Measurements from ENCODE around the gene ASPHD2. TPM values are rescaled to one million over a fixed set of nuclear protein-coding genes. Genes with fewer than 3 reads are reported as not detected.

Gene ASPHD2
- total and polyA plus RNA-seq, 2 of the 13 experiments (the other 11 are each of a cell fraction or from before 2014, with no cell fraction given), result 0.04 TPM

GRCh38 chr22:26445577-26446275 lies 16.7 kb downstream of the ASPHD2 start:
- no TSS peak for BruUV-seq (replicated peaks)
- intact Hi-C loops (cut with micrococcal nuclease; ENCODE audit: unreplicated experiment), result no loop called here
- DNase-seq (ENCODE audit: low spot score) (no peak), ATAC-seq (no peak; the same call in 2 of the 3 replicates), FAIRE-seq (no peak)
- H3K27ac ChIP-seq (ENCODE audit: extremely low read length, insufficient read depth, low read length), result no peak overlapping the region
- ChIA-PET CTCF (ENCODE audit: low intra/inter-chr PET ratio, low total read pairs) (no interaction called here), POLR2A (no interaction called here)
- WGBS (ENCODE audit: low lambda C conversion rate), result 56% methylated on average over 10 of the region's 15 CpGs
- no peaks in the 10 kb centered on the region for H3K79me2 ChIP-seq (ENCODE audit: insufficient read depth, low read length)
- in situ Hi-C loops (cut with HindIII; ENCODE audit: extremely low pct_ligation_motif_present, low pct_unique_long_range_greater_than_20kb), result no loop called here
- no peaks in the 10 kb centered on the region for H3K4me1 ChIP-seq (ENCODE audit: insufficient read depth, low read length)
- no peaks in the 10 kb centered on the region; a peak in 1 of 5 replicates for H3K27me3 ChIP-seq (ENCODE audit: control insufficient read depth in 1 of 2, insufficient read depth in 2 of 2, low read length in 2 of 2)
- no peak overlapping the region for H3K4me3 ChIP-seq (replicated peaks in 1 of 3; ENCODE audit: insufficient read depth in 1 of 3, low read depth in 2 of 3, low read length in 3 of 3)
- H4K20me1 ChIP-seq (ENCODE audit: insufficient read depth, low read length), result no peaks in the 10 kb centered on the region
- no peak overlapping the region for H3K4me2 ChIP-seq (ENCODE audit: low read depth, low read length)
- no peaks in the 10 kb centered on the region for H3K9me3 ChIP-seq (ENCODE audit: low read length)
- H3K9ac ChIP-seq (ENCODE audit: insufficient read depth, low read depth, low read length), result no peak overlapping the region
- H3K36me3 ChIP-seq (replicated peaks in 1 of 2; ENCODE audit: control insufficient read depth in 1 of 2, insufficient read depth in 2 of 2, low read length in 2 of 2), result peaks cover 0 to 1% of the 10 kb centered on the region in 2 experiments; a peak in 2 of 5 replicates
- TF ChIP-seq ZNF704 (CRISPR knock-in tag; IDR thresholded peaks at IDR 0.05; ENCODE audit: borderline replicate concordance) (no peak), GMEB2 (CRISPR knock-in tag; IDR thresholded peaks at IDR 0.05; ENCODE audit: low read depth) (no peak), CENPT (CRISPR knock-in tag; IDR thresholded peaks at IDR 0.05; ENCODE audit: low read depth) (no peak), SYNCRIP (IDR thresholded peaks at IDR 0.05; ENCODE audit: insufficient read depth, low read depth, low read length) (no peak), PHF8 (CRISPR knock-in tag; IDR thresholded peaks at IDR 0.05) (no peak), TAF1 (CRISPR knock-in tag; IDR thresholded peaks at IDR 0.05) (no peak)
- no peak overlapping the region for H2AFZ ChIP-seq (ENCODE audit: low read length)

Data from HepG2 (cell line).